Measurements from ENCODE around the gene RAB7B. TPM values are rescaled to one million over a fixed set of nuclear protein-coding genes. Genes with fewer than 3 reads are reported as not detected.

Gene RAB7B
- total RNA-seq, 2 donors from 2014 or later: 0.57 to 1.2 TPM

- Histone ChIP-seq H3K36me3 (no peaks in the 10 kb centered on the region), H3K4me1 (no peaks in the 10 kb centered on the region), H3K27ac (no peak overlapping the region), H3K4me3 (no peak overlapping the region), H3K27me3 (no peaks in the 10 kb centered on the region), H3K9ac (ENCODE audit: low read depth in 2 of 2, low read length in 2 of 2) (no peak overlapping the region), H3K9me3 (no peaks in the 10 kb centered on the region)
- TF ChIP-seq CTCF (IDR thresholded peaks at IDR 0.05): no peak
- peak; percentile 80 for DNase-seq
- intact Hi-C loops (cut with DNase I): no loop called here
These were observed 45.4 kb upstream of the RAB7B start for GRCh38 chr1:206048582-206048981.

GRCh38 chr1:206047271-206047670 is 44.1 kb upstream of the RAB7B start:
- intact Hi-C loops (cut with DNase I): no loop called here
- Histone ChIP-seq H3K27ac (no peak overlapping the region), H3K27me3 (no peaks in the 10 kb centered on the region)

GRCh38 chr1:206041640-206042039 is 38.4 kb upstream of the RAB7B start:
- TF ChIP-seq CTCF (IDR thresholded peaks at IDR 0.05): no peak
- no peaks in the 10 kb centered on the region for H3K9me3 ChIP-seq
- H3K27me3 ChIP-seq: no peaks in the 10 kb centered on the region
- DNase-seq: peak; percentile 17
- no peaks in the 10 kb centered on the region for H3K36me3 ChIP-seq
- no peak overlapping the region for H3K27ac ChIP-seq
- intact Hi-C loops (cut with DNase I): no loop called here
- H3K9ac ChIP-seq (ENCODE audit: low read depth in 2 of 2, low read length in 2 of 2): no peak overlapping the region
- H3K4me1 ChIP-seq: no peaks in the 10 kb centered on the region
- H3K4me3 ChIP-seq: no peak overlapping the region

More at GRCh38 chr1:206047271-206047670, 44.1 kb upstream of the RAB7B start:
- H3K36me3 ChIP-seq: no peaks in the 10 kb centered on the region
- H3K4me1 ChIP-seq: no peaks in the 10 kb centered on the region
- H3K4me3 ChIP-seq: no peak overlapping the region
- no peak for DNase-seq
- no peak for TF ChIP-seq CTCF (IDR thresholded peaks at IDR 0.05)
- no peaks in the 10 kb centered on the region for H3K9me3 ChIP-seq
- H3K9ac ChIP-seq (ENCODE audit: low read depth in 2 of 2, low read length in 2 of 2): no peak overlapping the region

GRCh38 chr1:206040328-206040727 is 37.1 kb upstream of the RAB7B start:
- DNase-seq: no peak
- H3K27ac ChIP-seq: no peak overlapping the region
- no peak for TF ChIP-seq CTCF (IDR thresholded peaks at IDR 0.05)
- intact Hi-C loops (cut with DNase I): no loop called here
- H3K9me3 ChIP-seq: no peaks in the 10 kb centered on the region
- H3K36me3 ChIP-seq: no peaks in the 10 kb centered on the region
- no peak overlapping the region for H3K4me3 ChIP-seq
- no peaks in the 10 kb centered on the region for H3K27me3 ChIP-seq
- H3K4me1 ChIP-seq: no peaks in the 10 kb centered on the region
- H3K9ac ChIP-seq (ENCODE audit: low read depth in 2 of 2, low read length in 2 of 2): no peak overlapping the region

- Histone ChIP-seq H3K27me3 (no peaks in the 10 kb centered on the region), H3K4me1 (no peaks in the 10 kb centered on the region), H3K4me3 (no peak overlapping the region), H3K9me3 (no peaks in the 10 kb centered on the region), H3K9ac (ENCODE audit: low read depth in 2 of 2, low read length in 2 of 2) (no peak overlapping the region), H3K27ac (no peak overlapping the region), H3K36me3 (no peaks in the 10 kb centered on the region)
- no peak for TF ChIP-seq CTCF (IDR thresholded peaks at IDR 0.05)
- no peak for DNase-seq
- intact Hi-C loops (cut with DNase I): no loop called here
These were observed 36.1 kb upstream of the RAB7B start for GRCh38 chr1:206039046-206039973.

All from colonic mucosa (tissue), 4 donors.